ENCODE results near the gene DPAGT1.
A peak's percentile ranks its signal among the peaks of the same experiment; 100 is the strongest.

DPAGT1 gene

GRCh38 chr11:119057000-119057769 is 44.5 kb downstream of the DPAGT1 start, which contains the start of gene HYOU1:
Gene HYOU1 (minus strand): TSS chr11:119057205. CDS start chr11:119056160, 1,045 bp downstream.
- DNase-seq (ENCODE audit: low read depth), result peak; percentile 68

GRCh38 chr11:119056421-119056999 is 45.1 kb downstream of the DPAGT1 start:
- no peak for DNase-seq (ENCODE audit: low read depth)

- DNase-seq (ENCODE audit: low read depth), result no peak
These were observed 45.8 kb downstream of the DPAGT1 start for GRCh38 chr11:119055901-119056300.

GRCh38 chr11:119054418-119054817 is 47.2 kb downstream of the DPAGT1 start:
- DNase-seq (ENCODE audit: low read depth), result no peak

GRCh38 chr11:119052163-119052814 is 49.4 kb downstream of the DPAGT1 start:
- DNase-seq (ENCODE audit: low read depth), result no peak

GRCh38 chr11:119051440-119052162 is 50.1 kb downstream of the DPAGT1 start:
- DNase-seq (ENCODE audit: low read depth), result no peak

GRCh38 chr11:119049081-119049480 is 52.6 kb downstream of the DPAGT1 start:
- no peak for DNase-seq (ENCODE audit: low read depth)

GRCh38 chr11:119048644-119049043 is 53.0 kb downstream of the DPAGT1 start:
- DNase-seq (ENCODE audit: low read depth), result no peak

GRCh38 chr11:119047205-119047604 is 54.4 kb downstream of the DPAGT1 start:
- DNase-seq (ENCODE audit: low read depth), result no peak

Measured in non-pigmented ciliary epithelial cell (primary cell).